Retinal pigment epithelial cell (primary cell): ENCODE data around the gene PAX9.

Experiments used
- DNase-seq: peaks from one replicate; pipeline ENCODE4 v3.0.0-alpha.2; 2010; ENCODE audit warnings: low read depth
- H3K4me3 ChIP-seq: 2 replicates; pipeline ENCODE4 v1.5.1; 2011; ENCODE audit warnings: mild to moderate bottlenecking, low read length, control low read depth, moderate library complexity
- TF ChIP-seq, protein P1 (sequence below): conservative IDR thresholded peaks from 2 replicates; pipeline ENCODE4 v1.5.1; 2011; ENCODE audit warnings: low read depth, low read length, control low read depth, inconsistent platforms

The PAX9 gene

DNA sequence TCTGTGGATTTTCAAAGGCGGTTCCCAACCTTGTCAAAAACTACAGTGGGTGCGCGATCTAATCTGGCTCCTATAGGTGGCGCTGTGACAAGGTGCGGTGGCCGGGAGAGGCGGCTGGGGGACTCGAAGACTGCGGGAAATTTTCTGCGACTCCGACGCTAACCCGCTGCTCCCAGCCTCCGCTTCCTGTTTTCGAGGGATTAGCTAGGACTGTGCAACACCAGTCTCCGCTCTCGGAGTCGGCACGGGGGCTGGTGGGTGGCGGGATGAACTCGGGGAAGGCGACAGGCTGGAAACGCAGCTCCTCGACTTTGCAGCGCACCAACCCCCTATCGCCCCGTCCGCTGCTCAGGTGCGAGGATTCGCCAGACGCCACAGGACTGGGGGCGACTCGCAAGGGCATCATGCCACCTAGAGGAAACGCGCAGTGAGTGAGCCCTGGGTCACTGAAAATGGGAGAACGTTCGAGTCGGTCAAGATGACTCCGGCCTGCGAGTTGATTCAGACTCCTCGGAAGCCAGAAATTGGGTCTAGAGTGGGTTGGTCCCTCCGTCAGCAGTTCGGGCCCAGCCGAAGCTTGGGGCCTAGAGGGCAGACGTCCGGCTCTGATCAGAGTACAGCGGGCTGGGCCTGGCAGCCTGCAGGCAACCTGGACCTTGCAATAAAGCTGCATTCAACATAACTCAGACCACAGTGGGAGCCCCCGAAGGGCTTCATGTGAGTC is 5.5 kb upstream of the PAX9 start:
- TF ChIP-seq, protein P1, sequence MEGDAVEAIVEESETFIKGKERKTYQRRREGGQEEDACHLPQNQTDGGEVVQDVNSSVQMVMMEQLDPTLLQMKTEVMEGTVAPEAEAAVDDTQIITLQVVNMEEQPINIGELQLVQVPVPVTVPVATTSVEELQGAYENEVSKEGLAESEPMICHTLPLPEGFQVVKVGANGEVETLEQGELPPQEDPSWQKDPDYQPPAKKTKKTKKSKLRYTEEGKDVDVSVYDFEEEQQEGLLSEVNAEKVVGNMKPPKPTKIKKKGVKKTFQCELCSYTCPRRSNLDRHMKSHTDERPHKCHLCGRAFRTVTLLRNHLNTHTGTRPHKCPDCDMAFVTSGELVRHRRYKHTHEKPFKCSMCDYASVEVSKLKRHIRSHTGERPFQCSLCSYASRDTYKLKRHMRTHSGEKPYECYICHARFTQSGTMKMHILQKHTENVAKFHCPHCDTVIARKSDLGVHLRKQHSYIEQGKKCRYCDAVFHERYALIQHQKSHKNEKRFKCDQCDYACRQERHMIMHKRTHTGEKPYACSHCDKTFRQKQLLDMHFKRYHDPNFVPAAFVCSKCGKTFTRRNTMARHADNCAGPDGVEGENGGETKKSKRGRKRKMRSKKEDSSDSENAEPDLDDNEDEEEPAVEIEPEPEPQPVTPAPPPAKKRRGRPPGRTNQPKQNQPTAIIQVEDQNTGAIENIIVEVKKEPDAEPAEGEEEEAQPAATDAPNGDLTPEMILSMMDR: peak; percentile 70
- no peak for DNase-seq
- no peak overlapping the region for H3K4me3 ChIP-seq

DNA sequence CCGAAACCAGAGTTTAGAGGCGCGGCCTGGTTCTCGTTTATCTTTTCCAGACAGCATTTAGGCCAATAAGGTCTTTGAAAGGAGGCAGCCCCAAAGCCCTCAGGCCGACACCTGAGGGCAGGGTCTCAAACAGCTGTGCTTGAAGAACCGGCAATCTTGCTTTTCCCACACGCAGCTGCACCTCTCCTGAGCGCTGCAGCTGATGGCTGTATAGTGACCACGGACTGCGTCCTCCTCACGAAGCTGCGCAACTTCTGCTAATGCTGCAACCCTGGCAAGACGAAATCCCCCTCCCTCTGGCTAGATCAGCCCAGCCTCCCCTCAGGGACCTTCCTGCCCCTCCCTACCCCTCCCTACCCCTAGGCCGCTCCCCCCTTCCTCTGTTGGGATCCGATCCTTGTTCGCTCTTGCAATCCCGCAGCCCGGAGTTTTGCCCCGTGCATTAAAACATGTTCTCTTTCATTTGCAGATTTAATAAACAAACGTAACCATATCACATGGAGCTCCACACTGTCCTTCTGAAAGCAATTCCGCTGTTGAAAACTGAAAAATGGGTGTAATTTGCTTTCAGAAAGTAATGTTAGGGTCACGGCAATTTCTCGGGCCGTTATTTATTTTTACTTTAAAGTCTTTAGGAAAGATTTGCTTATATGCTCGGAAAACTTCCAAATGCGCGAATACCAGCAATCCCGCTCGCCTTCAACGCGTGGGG is 4.8 kb upstream of the PAX9 start:
- H3K4me3 ChIP-seq: no peak overlapping the region
- TF ChIP-seq, protein P1: no peak
- DNase-seq: no peak

DNA sequence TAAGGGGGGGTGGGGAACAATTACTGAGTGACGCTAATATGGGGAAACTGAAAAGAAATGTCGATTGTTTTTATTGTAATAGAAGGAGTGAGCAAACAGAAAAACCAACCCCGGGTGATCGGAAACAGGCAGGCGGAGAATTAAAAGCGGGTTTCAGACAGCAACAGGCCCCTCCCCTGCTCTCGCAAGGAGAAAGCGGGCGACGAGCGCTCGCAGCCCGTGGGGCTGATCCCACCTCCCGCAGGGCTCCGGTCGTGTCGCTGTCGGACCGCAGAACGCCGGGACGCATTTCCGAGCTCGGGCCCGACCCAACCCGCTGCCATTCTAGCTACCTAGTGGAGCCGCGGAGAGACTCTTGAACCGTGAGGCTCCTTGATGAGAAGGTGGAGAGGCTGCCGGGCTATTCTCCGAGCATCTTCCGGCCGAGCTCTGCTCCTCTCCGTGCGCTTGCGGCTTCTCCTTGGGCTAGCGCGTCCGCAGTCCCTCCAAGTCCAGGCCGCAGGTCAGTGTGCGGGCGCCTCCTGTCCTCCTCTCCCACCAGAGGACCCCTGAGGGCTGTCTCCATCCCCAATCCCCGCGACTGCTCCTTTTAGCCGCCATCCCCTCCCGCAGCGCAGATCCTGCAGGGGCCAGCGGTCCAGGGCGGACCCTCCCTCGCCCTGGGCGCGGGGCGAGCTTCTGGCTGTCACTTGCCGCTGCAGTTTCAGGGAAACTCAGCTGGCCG is 4.1 kb upstream of the PAX9 start:
- DNase-seq: no peak
- no peak overlapping the region for H3K4me3 ChIP-seq
- TF ChIP-seq, protein P1: no peak

DNA sequence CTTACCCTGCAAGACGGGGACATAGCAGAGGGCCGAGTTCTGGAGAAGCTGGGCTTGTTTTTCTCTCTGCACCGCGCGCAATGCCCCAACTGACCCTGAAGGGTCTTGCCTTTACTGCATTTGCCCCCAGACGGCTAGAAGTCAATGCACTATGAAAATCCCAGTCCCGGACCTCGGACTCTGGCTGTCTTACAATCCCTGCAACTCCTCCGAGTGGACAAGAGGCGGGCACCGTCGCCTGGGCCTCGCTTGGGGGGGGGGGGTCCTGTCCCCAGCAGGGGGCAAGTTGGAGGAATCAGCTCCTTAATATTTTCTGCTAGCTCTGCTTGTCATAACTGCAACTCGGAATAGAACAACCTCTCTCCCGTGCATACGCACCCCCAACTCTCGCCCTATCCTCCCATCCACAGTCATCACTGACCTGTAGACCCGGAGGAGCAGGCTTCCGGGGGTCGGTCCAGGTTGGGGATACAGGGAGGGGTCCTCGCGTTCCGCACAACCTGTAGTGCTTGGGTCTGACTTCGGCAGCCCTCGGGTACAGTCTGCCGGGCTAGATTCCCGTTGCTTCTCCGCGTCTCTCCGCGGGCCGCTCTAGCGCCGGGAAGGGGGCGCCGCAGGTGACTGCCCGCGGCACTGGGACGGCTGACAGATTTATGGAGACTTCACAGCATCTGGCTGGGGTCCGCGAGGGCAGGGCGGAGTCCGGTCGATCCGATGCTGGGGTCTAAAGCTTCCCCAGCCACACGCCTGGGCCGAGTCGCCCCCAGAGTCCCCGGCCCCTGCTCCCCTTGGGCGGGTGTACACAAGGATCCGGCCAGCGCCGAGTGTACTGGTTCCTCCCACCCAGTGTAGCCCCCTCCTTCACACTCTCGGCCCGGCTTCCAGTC is 3.3 kb upstream of the PAX9 start:
- TF ChIP-seq, protein P1: no peak
- no peak overlapping the region for H3K4me3 ChIP-seq

DNA sequence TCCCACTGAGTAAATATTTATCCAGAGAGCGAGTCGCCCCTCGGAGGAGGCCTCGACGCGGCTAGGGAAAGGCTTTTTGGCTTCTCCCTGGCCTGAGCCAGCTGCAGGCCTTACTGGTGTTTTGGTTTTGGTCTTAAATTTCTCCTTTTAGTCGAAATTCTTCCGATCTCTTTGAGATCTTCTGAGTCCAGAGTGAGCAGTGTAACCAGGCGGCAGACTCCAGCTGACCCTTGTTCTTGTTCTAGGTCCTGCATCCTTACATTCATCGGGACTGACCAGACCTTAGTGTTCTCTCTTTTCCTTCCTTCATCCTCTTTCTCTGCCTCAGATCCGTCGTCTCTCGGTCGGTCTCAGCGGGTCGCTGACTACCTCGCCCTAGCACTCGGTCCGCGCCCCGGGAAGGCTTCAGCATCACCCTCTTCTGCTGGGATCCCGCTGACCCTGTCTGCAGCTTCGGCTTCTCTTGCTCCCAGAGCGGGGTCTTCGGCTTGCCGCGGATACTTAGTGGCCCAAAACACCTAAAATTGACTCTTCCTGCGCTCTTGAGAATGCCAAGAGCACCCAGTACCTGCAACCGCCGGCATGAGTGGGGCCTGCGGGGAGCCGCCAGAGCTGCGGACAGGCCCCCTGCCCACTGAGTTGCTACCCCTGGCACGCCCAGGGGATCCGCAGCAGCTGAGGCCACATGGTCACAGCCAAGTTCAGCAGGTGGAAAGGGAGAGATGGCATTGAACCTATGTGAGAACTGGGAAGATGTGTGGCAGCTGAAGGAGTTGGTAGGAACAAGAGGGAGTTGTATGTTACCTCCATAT is 2.4 kb upstream of the PAX9 start:
- DNase-seq: no peak
- no peak overlapping the region for H3K4me3 ChIP-seq
- TF ChIP-seq, protein P1: no peak

More for the DNA sequence above, 3.3 kb upstream of the PAX9 start:
- DNase-seq: no peak
